HEK293 (cell line): ENCODE results near the gene CFAP70.

Experiments
- GLIS1 ChIP-seq: fragments of 450-650 bp; formaldehyde crosslinking; IDR thresholded peaks from 2 replicates; pipeline ENCODE4 v1.5.1; 2016; ENCODE audit warnings: missing biosample characterization, missing genetic modification characterization
- HOXC10 ChIP-seq: sonication (generic); formaldehyde crosslinking; IDR thresholded peaks from 2 replicates; pipeline ENCODE4 v1.8.1; 2023; ENCODE audit warnings: mild to moderate bottlenecking, missing genetic modification reagents
- KLF17 ChIP-seq: fragments of 450-650 bp; formaldehyde crosslinking; IDR thresholded peaks from 2 replicates; pipeline ENCODE4 v1.5.1; 2016; ENCODE audit warnings: missing biosample characterization, missing genetic modification characterization
- KLF7 ChIP-seq: fragments of 450-650 bp; formaldehyde crosslinking; IDR thresholded peaks from 2 replicates; pipeline ENCODE4 v1.5.1; 2016; ENCODE audit warnings: missing biosample characterization, missing genetic modification characterization, borderline replicate concordance
- MZF1 ChIP-seq: fragments of 450-650 bp; formaldehyde crosslinking; IDR thresholded peaks from 2 replicates; pipeline ENCODE4 v1.5.1; 2017; ENCODE audit warnings: missing biosample characterization, missing genetic modification characterization, borderline replicate concordance
- PBX3 ChIP-seq: sonication (generic); formaldehyde crosslinking; IDR thresholded peaks from 2 replicates; pipeline ENCODE4 v1.8.1; 2022; ENCODE audit warnings: mild to moderate bottlenecking, moderate library complexity, missing genetic modification reagents
- REPIN1 ChIP-seq: fragments of 450-650 bp; formaldehyde crosslinking; IDR thresholded peaks from 2 replicates; pipeline ENCODE4 v1.5.1; 2017; ENCODE audit warnings: missing biosample characterization, missing genetic modification characterization, low read depth
- SCRT2 ChIP-seq: fragments of 450-650 bp; formaldehyde crosslinking; IDR thresholded peaks from 2 replicates; pipeline ENCODE4 v1.5.1; 2016; ENCODE audit warnings: missing biosample characterization, missing genetic modification characterization
- SP2 ChIP-seq: fragments of 450-650 bp; formaldehyde crosslinking; IDR thresholded peaks from 2 replicates; pipeline ENCODE4 v1.5.1; 2016; ENCODE audit warnings: missing biosample characterization, missing genetic modification characterization
- SP3 ChIP-seq: fragments of 450-650 bp; formaldehyde crosslinking; IDR thresholded peaks from 2 replicates; pipeline ENCODE4 v1.5.1; 2016; ENCODE audit warnings: missing biosample characterization, missing genetic modification characterization
- YY2 ChIP-seq: fragments of 450-650 bp; formaldehyde crosslinking; IDR thresholded peaks from 2 replicates; pipeline ENCODE4 v1.5.1; 2016; ENCODE audit warnings: missing biosample characterization, missing genetic modification characterization
- ZBTB21 ChIP-seq: fragments of 450-650 bp; formaldehyde crosslinking; IDR thresholded peaks from 2 replicates; pipeline ENCODE4 v1.5.1; 2017; ENCODE audit warnings: missing biosample characterization, missing genetic modification characterization
- ZBTB44 ChIP-seq: fragments of 450-650 bp; IDR thresholded peaks from 2 replicates; pipeline ENCODE4 v1.5.1; 2018; ENCODE audit warnings: missing biosample characterization, mild to moderate bottlenecking, missing genetic modification characterization
- ZNF132 ChIP-seq: fragments of 450-650 bp; formaldehyde crosslinking; IDR thresholded peaks from 2 replicates; pipeline ENCODE4 v1.5.1; 2017; ENCODE audit warnings: missing biosample characterization, missing genetic modification characterization, borderline replicate concordance
- ZNF133 ChIP-seq: fragments of 450-650 bp; formaldehyde crosslinking; IDR thresholded peaks from 2 replicates; pipeline ENCODE4 v1.5.1; 2016; ENCODE audit warnings: missing biosample characterization, missing genetic modification characterization
- ZNF169 ChIP-seq: fragments of 450-650 bp; formaldehyde crosslinking; IDR thresholded peaks from 2 replicates; pipeline ENCODE4 v1.5.1; 2016; ENCODE audit warnings: missing biosample characterization, missing genetic modification characterization
- ZNF19 ChIP-seq: fragments of 450-650 bp; formaldehyde crosslinking; IDR thresholded peaks from 2 replicates; pipeline ENCODE4; 2016; ENCODE audit warnings: missing biosample characterization, missing genetic modification characterization, low read depth
- ZNF202 ChIP-seq: fragments of 450-650 bp; formaldehyde crosslinking; IDR thresholded peaks from 2 replicates; pipeline ENCODE4 v1.5.1; 2016; ENCODE audit warnings: missing biosample characterization, missing genetic modification characterization, borderline replicate concordance
- ZNF239 ChIP-seq: fragments of 450-650 bp; formaldehyde crosslinking; IDR thresholded peaks from 2 replicates; pipeline ENCODE4 v1.5.1; 2016; ENCODE audit warnings: missing biosample characterization, missing genetic modification characterization
- ZNF335 ChIP-seq: fragments of 450-650 bp; formaldehyde crosslinking; conservative IDR thresholded peaks from 2 replicates; pipeline ENCODE4 v1.5.1; 2016; ENCODE audit warnings: missing biosample characterization, missing genetic modification characterization
- ZNF37A ChIP-seq: fragments of 450-650 bp; IDR thresholded peaks from 2 replicates; pipeline ENCODE4 v1.5.1; 2018; ENCODE audit warnings: missing biosample characterization, missing genetic modification characterization
- ZNF510 ChIP-seq: fragments of 450-650 bp; formaldehyde crosslinking; IDR thresholded peaks from 2 replicates; pipeline ENCODE4 v1.5.1; 2018; ENCODE audit warnings: mild to moderate bottlenecking, missing genetic modification characterization, missing biosample characterization; ENCODE audit not compliant: insufficient replicate concordance
- ZNF513 ChIP-seq: fragments of 450-650 bp; IDR thresholded peaks from 2 replicates; pipeline ENCODE4 v1.5.1; 2018; ENCODE audit warnings: missing biosample characterization, missing genetic modification characterization
- ZNF518A ChIP-seq: fragments of 450-650 bp; formaldehyde crosslinking; conservative IDR thresholded peaks from 2 replicates; pipeline ENCODE4 v1.5.1; 2016; ENCODE audit warnings: low read depth, missing biosample characterization, missing genetic modification characterization
- ZNF529 ChIP-seq: fragments of 450-650 bp; formaldehyde crosslinking; IDR thresholded peaks from 2 replicates; pipeline ENCODE4 v1.5.1; 2017; ENCODE audit warnings: missing genetic modification characterization, missing biosample characterization; ENCODE audit not compliant: insufficient replicate concordance
- ZNF548 ChIP-seq: fragments of 450-650 bp; formaldehyde crosslinking; IDR thresholded peaks from 2 replicates; pipeline ENCODE4 v1.5.1; 2016; ENCODE audit warnings: missing biosample characterization, missing genetic modification characterization
- ZNF670 ChIP-seq: fragments of 450-650 bp; formaldehyde crosslinking; IDR thresholded peaks from 2 replicates; pipeline ENCODE4 v1.5.1; 2016; ENCODE audit warnings: missing biosample characterization, missing genetic modification characterization, low read depth
- ZNF792 ChIP-seq: fragments of 450-650 bp; formaldehyde crosslinking; IDR thresholded peaks from 2 replicates; pipeline ENCODE4 v1.5.1; 2016; ENCODE audit warnings: missing biosample characterization, missing genetic modification characterization
- ZNF837 ChIP-seq: fragments of 450-650 bp; formaldehyde crosslinking; IDR thresholded peaks from 2 replicates; pipeline ENCODE4 v1.5.1; 2016; ENCODE audit warnings: missing biosample characterization, missing genetic modification characterization
- ZSCAN30 ChIP-seq: fragments of 450-650 bp; IDR thresholded peaks from 2 replicates; pipeline ENCODE4 v1.5.1; 2018; ENCODE audit warnings: missing biosample characterization, mild to moderate bottlenecking, missing genetic modification characterization, moderate library complexity

Gene CFAP70

GRCh38 chr10:73246646-73247508 is 111.8 kb downstream of the CFAP70 start, which contains the start of gene DNAJC9 (continued):
- TF ChIP-seq ZNF518A (tag by site-specific recombination) (no peak), PBX3 (CRISPR knock-in tag) (peak; percentile 91; the same call in 1 of the 2 replicates), ZNF670 (tag by site-specific recombination) (no peak), ZSCAN30 (tag by site-specific recombination) (peak; percentile 98), ZNF132 (no peak), ZNF837 (tag by site-specific recombination) (no peak; the same call in 1 of the 2 replicates), KLF7 (tag by site-specific recombination) (peak; percentile 94), ZNF202 (tag by site-specific recombination) (no peak), REPIN1 (tag by site-specific recombination) (no peak), MZF1 (tag by site-specific recombination) (no peak), ZNF529 (tag by site-specific recombination) (no peak), HOXC10 (peak; percentile 28; the same call in 1 of the 2 replicates), ZNF169 (tag by site-specific recombination) (no peak), ZNF335 (tag by site-specific recombination) (peak; percentile 83), ZNF513 (tag by site-specific recombination) (no peak), ZNF37A (tag by site-specific recombination) (no peak), ZBTB21 (tag by site-specific recombination) (peak; percentile 76), SP2 (tag by site-specific recombination) (peak; percentile 85), ZNF239 (tag by site-specific recombination) (no peak), GLIS1 (tag by site-specific recombination) (peak; percentile 73), ZNF133 (tag by site-specific recombination) (no peak), SCRT2 (tag by site-specific recombination) (0 out of 2 replicates have a peak, but pooled peaks have one; percentile 22), ZNF19 (no peak), YY2 (no peak), SP3 (tag by site-specific recombination) (peak; percentile 96), ZBTB44 (no peak), KLF17 (tag by site-specific recombination) (peak; percentile 85; the same call in 1 of the 2 replicates), ZNF548 (tag by site-specific recombination) (no peak), ZNF792 (tag by site-specific recombination) (no peak), ZNF510 (no peak)
